NCI-H524 treated with DMSO at 0.1 percent for 48 hours (cell line): Measurements from ENCODE around the gene HSPA12B.

Experiments used
- DNase-seq: peaks from one replicate; lab custom pipeline; 2025; lab: John Stamatoyannopoulos, UW

HSPA12B gene

GRCh38 chr20:3732327-3733118 is at the start of gene HSPA12B:
Gene HSPA12B, plus strand, starts transcription at chr20:3732685. Its CDS starts 5,990 bp downstream, at chr20:3738675.
- no peak for DNase-seq

DNA sequence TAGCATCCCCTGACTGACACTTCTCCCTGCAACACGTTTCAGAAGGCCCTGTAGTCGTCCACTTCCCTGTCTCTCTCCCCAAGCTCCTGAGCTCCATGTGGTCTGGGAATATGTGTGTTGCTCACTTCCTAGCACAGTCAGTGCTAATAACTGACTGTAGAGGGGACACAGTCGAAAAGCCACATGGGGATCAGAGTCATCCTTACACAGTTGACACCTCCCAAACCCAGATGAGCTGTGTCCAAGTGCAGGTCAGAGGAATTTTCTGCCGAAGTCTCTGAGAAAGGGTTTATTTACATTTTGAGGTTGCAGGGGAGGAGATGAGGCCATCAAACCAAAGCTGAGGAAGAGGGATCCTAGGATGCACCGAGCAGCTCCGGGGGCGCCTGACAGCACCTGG is 47.1 kb upstream of the HSPA12B start:
- no peak for DNase-seq

DNA sequence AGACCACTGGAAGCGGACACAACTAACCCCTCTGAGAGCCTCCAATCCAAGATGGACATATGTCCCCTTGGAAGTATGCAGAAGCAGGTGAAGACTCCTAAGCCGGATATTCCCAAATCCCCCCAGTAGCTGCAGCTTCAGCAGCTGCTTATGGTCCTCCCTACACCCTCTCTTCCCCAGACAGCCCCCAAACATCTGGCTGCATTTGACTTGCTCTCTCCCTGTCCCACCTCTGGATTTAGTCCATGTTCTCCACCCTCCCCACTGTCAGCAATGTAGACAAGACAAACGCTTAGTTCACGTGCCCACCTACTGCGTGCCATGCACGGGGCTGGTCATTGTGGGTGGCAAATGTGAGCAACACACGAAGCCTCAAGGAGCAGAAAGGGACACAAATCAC is 46.1 kb upstream of the HSPA12B start:
- DNase-seq = no peak

GRCh38 chr20:3686867-3687321 is 45.6 kb upstream of the HSPA12B start:
- DNase-seq = peak; percentile 8

DNA sequence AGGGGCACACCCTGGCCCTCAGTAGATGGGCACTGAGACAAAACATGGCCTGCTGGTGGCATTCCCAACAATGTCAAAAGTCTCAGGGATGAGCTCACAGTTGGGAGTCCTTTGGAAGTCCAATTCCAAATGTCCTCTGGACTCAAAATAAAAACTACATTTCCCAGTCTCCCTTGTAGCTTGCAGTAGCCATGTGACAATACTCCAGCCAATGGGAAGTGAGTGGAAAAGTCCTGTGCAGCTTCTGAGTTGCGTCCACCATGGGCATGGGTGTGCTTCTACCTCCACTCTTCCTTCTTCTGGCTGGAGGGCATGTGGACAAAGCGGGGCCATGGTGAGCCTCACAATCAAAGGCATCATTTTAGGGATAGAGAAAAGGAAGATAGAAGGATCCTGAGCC is 44.8 kb upstream of the HSPA12B start:
- DNase-seq = no peak

DNA sequence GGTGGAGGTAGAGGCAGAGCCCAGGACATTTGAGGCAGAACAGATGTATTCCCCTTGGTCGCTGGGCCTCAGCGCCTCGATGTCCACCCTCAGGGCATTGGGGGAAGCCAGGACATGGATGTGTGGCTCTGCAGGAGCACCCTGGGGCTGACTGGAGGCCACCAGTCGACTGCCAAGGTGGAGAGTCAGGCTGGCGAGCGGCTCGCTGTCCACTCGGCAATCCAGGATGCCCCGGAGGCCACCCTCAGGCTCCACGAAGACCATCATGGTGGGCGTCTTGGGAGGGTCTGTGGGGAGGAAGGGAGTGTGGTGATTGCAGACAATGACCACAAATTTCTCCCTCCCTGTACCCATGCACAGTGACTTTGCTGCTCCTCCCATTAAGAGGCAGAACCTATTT is 42.5 kb upstream of the HSPA12B start:
- no peak for DNase-seq

- no peak for DNase-seq
Measured at GRCh38 chr20:3690413-3690812, 42.1 kb upstream of the HSPA12B start.

DNA sequence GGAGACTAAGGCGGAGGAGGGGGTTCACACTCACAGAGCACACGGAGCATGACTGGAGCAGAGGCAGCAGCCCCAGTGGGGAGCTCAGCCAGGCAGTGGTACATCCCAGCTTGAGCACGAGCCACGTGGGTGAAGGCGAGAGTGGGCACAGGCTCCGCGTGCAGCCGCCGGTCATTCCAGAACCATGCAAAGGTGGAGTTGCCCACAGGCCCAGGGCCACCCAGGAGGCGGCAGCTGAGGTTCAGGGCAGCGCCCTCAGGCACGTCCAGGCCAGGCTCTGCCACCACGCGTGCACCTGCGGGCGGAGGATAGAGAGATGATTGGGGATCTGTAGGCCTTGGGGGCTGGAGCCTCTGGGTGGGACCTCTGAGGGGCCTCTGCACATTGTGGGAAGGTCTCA is 41.2 kb upstream of the HSPA12B start:
- no peak for DNase-seq

DNA sequence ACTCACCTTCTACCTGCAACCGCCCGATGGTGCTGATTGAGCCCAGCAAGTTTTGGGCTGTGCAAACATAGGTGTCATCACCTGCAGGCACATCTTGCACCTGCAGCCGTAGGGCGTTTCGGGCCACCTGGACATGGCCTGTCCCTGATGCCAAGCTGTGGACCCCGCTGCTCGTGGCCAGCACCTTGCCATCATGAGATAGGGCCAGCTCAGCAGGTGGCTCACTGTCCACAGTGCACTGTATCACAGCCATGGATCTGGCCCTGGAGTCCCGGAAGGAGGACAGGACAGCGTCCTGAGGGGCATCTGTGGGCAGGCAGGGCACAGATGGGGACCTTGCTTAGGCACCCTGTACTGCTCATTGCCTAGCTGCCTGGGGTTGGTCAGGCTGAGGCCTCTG is 40.6 kb upstream of the HSPA12B start:
- DNase-seq = no peak

- DNase-seq = no peak
Measured at GRCh38 chr20:3692706-3693294, 39.7 kb upstream of the HSPA12B start.

- DNase-seq = no peak
Measured at GRCh38 chr20:3693376-3693775, 39.1 kb upstream of the HSPA12B start.

GRCh38 chr20:3694864-3695263 is 37.6 kb upstream of the HSPA12B start:
- DNase-seq = no peak

DNA sequence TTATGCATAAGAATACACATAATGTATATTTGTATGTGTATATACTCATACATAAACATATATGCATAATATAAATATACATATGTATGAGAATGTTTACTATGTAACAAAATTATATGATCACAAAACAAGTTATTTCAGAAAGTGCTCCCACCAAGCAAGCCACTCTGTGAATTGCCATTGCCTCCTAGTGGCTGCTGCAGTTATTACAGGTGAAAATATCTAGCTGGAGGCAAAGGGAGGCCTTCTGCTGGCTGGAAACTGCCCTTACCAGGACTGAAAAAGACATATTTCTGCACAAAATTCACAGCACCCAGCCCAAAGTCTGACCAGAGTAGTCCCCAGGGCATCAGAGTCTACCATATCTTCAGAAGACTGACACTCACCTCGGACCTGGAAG is 36.3 kb upstream of the HSPA12B start:
- no peak for DNase-seq

- no peak for DNase-seq
Measured at GRCh38 chr20:3696745-3697587, 35.5 kb upstream of the HSPA12B start.

DNA sequence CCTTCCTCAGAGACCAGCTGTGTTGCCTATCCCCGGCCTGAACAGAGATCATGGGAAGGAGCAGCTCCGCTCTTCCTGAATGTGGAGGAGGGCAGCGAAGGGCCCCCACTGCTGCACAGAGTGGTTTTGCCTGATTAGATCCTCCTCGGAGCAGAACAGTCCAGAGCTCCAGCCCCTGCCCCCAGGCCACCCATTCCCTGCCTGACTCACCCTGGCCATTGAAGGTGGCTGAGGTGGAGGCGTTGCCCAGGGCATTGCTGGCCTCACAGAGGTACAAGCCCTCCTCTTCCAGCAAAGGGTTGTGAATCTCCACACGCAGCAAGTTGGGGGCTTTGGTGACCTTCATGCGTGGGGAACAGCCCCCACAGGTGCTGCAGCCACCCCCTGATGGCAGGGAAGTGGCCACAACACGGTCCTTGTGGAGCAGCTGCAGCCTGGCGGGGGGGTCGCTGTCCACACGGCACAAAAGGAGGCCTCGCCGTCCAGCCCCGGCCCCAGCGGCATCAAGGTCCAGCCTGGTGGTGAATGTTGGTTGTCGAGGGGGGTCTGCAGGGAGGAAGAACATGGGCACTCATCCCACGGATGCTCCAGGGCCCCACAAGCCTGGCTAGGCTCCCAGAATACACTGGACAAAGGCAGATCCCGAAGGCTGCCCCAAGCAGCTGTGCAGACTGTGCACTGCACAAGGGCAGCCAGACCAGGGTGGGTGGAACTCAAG is 34.7 kb upstream of the HSPA12B start:
- DNase-seq = no peak

DNA sequence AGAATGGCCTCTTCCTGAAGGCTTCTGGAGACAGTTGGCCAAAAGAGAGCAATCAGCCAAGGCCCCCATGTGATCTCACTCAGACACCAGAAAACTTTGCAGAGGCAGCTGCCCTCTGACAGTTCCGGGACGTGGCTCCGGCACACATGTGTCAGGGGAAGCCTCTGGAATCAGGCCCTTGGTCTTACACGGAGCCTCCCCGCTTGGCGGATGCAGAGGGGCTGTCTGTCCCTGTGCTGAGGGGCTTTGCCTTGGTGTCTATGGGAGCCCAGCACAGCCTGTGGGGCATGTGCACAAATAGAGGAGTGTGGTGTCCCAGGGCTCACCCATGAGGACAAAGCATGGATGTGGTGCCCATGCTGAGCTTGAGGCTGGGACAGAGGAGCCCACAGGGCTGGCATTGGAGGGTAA is 33.9 kb upstream of the HSPA12B start:
- no peak for DNase-seq

DNA sequence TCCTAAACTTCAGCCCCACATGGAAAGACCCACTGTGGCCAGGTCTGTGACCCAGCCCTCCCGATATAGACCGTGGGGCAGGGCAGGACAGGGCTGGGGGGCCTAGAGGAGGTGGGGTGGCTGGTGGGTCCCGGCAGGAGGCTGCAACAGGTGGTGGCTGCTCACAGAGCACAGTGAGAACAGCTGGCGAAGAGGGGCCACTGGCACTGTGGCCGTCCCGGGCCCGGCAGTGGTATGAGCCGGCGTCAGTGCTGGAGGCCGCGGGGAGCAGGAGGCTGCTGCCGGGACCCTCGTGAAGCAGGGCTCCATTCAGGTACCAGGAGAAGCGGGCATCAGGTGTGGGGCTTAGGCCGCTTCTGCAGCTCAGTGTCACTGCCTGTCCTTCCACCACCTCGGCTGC is 33.4 kb upstream of the HSPA12B start:
- no peak for DNase-seq

DNA sequence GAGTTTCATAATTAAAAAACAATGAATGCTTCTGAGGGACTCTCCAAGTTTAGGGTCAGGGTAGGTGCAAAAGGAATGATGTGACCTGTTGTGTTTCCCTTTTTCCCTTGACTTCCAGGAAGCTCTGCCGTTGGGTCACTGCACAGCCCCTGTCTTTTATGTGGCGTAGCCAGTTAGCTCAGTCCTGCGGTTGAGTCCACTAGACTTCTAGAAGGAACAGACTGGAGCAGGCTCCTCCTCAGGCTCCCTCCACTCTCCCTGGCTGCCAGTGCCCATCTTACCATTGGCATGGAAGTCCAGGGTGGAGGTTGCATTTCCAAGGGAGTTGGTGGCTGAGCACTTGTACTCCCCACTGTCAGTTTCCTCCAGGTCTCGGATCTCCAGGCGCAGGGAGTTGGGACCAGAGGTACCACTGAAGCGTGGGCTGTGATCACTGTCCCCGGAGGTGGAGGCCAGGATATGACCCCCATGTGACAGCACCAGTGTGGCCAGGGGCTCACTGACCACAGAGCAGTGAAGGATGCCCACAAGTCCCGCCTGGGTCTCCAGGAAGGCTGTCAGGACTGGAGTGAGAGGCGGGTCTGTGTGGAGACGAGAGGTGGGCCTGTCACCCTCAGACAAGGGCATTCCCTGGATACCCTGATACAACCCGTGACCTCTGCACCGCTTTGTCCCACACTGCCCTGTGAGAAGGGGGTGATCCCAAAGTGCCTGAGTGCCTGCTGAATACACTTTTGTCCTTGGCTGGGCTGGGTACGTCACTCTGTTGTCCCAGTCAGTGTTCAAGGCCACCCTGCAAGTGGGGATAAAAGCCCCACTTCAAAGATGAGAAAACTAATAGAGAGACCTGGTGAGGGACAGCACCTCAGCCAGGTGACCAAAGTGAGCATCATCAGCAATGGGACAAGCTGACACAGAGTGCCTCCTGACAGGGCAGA is 31.2 kb upstream of the HSPA12B start:
- no peak for DNase-seq

DNA sequence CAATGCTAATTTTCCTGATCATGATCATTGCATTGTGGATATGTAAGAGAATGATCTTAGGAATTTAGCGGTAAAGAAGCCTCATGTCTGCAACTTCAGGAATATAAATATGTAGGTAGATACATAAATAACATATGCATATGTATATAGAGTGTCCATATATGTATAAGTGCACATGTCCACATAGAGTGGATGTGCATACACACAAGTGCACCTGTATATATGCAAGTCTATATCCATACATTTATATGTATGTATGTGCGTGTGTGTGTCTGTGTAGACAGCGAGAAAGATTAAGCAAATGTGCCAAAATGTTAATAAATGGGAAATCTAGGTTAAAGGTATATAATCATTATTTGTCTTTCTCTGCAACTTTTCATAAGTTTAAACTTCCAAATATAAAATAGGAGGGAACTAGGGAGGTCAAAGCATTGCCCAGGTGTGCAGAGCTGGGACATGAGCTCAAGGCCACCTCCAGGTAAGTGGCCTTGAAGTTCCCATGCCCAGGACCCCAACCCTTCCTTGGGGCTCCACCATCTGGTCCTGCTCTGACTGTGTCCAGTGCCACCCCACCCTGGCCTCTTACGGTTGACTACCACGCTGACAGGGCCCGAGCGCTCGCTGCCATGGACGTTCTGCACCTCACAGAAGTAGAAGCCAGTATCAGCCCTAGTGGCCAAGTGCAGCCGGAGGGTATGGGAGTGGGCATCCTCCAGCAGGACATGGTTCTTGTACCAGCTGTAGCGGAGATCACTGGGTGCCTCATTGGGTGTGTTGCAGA is 29.7 kb upstream of the HSPA12B start:
- no peak for DNase-seq

GRCh38 chr20:3704087-3704486 is 28.4 kb upstream of the HSPA12B start:
- no peak for DNase-seq
